Measurements from ENCODE around the gene CLMN. TPM values are rescaled to one million over a fixed set of nuclear protein-coding genes. Genes with fewer than 3 reads are reported as not detected.

The CLMN gene
- total and polyA plus RNA-seq, 2 of the 8 experiments (the other 6 are each of a cell fraction or from before 2014, with no cell fraction given), result 1.6 to 8.2 TPM

- H3K36me3 ChIP-seq (ENCODE audit: control insufficient read depth in 2 of 4, insufficient read depth in 4 of 4, low read length in 3 of 4), result peaks cover 0 to 4% (median 0%) of the 10 kb centered on the region in 4 experiments; a peak in 1 of 8 replicates
- H3K23ac ChIP-seq (ENCODE audit: insufficient read length), result no peak overlapping the region
- H3K14ac ChIP-seq (ENCODE audit: insufficient read length), result no peak overlapping the region
- no peak overlapping the region for H3K4ac ChIP-seq (replicated peaks; ENCODE audit: insufficient read length, low read depth, low read length)
- TF ChIP-seq ASH2L (IDR thresholded peaks at IDR 0.05; ENCODE audit: low read length), result no peak
- TF ChIP-seq TCF12 (IDR thresholded peaks at IDR 0.05; ENCODE audit: low read depth, low read length), result no peak
- no peak overlapping the region for H4K91ac ChIP-seq (replicated peaks; ENCODE audit: insufficient read length, low read length)
- H3K4me1 ChIP-seq (replicated peaks in 1 of 4; ENCODE audit: control insufficient read depth in 3 of 4, insufficient read depth in 4 of 4, low read length in 3 of 4), result peaks cover 2 to 12% (median 5%) of the 10 kb centered on the region in 4 experiments; a peak in 4 of 7 replicates
- H3K56ac ChIP-seq (replicated peaks; ENCODE audit: insufficient read length, low read depth, low read length), result no peak overlapping the region
- H3K4me2 ChIP-seq (ENCODE audit: insufficient read depth in 1 of 2, low read depth in 2 of 2, low read length in 2 of 2), result no peak overlapping the region
- H2AFZ ChIP-seq (ENCODE audit: low read length), result no peak overlapping the region
- FAIRE-seq (no peak), DNase-seq (ENCODE audit: low read depth in 1 of 2, low spot score in 2 of 2) (no peak)
- H3K23me2 ChIP-seq (ENCODE audit: low read depth, low read length), result no peaks in the 10 kb centered on the region; the same call in 1 of the 2 replicates
- no peak overlapping the region for H2BK20ac ChIP-seq (ENCODE audit: low read length)
- H2BK12ac ChIP-seq (ENCODE audit: low read depth, low read length), result no peak overlapping the region
- no peak overlapping the region for H3K18ac ChIP-seq (ENCODE audit: extremely low read depth, low read length)
- no peak overlapping the region for H2BK15ac ChIP-seq (ENCODE audit: low read length)
- no peak overlapping the region for H3K27ac ChIP-seq (ENCODE audit: low read depth, low read length)
- 89% methylated on average over 1 of the region's 1 CpG; no CpG with 5 or more reads in 1 of the 2 experiments for WGBS, 2 experiments (ENCODE audit: extremely low coverage in 1 of 2, insufficient coverage in 1 of 2, insufficient read length in 1 of 2, insufficient replicate concordance in 2 of 2, low coverage in 1 of 2, low lambda C conversion rate in 2 of 2, missing lambda C conversion rate in 1 of 2)
- no peak overlapping the region for H4K5ac ChIP-seq (ENCODE audit: insufficient read length, low read depth, low read length)
- H3K9me3 ChIP-seq (ENCODE audit: insufficient read depth in 2 of 2, low read depth in 1 of 2, low read length in 1 of 2), result no peaks in the 10 kb centered on the region
- H2BK120ac ChIP-seq (replicated peaks; ENCODE audit: low read depth, low read length), result no peak overlapping the region
- no peak overlapping the region for H2AK5ac ChIP-seq (ENCODE audit: low read depth, low read length)
- H3K27me3 ChIP-seq (replicated peaks in 1 of 4; ENCODE audit: control insufficient read depth in 3 of 4, extremely low read depth in 1 of 4, insufficient read depth in 3 of 4, low read length in 3 of 4), result no peaks in the 10 kb centered on the region
- H4K8ac ChIP-seq (ENCODE audit: extremely low read depth, insufficient read depth, low read length), result no peak overlapping the region
- H4K20me1 ChIP-seq (replicated peaks in 1 of 2; ENCODE audit: control insufficient read depth in 1 of 2, insufficient read depth in 2 of 2, low read length in 2 of 2), result peaks cover 2 to 4% of the 10 kb centered on the region in 2 experiments
- 0 out of 2 replicates have a peak, but pooled peaks cover 2% of the 10 kb centered on the region for H3K79me1 ChIP-seq (ENCODE audit: low read depth, low read length)
- H2BK5ac ChIP-seq (ENCODE audit: low read depth, low read length), result no peak overlapping the region
- ChIA-PET CTCF (ENCODE audit: partially characterized antibody) (interaction anchor here (0.6 kb wide), 1 partner anchor 124 kb away, joined by 3 read pairs; no protein-coding TSS in a partner anchor), POLR2A (ENCODE audit: partially characterized antibody) (interaction anchor here (0.7 to 1.1 kb wide), 3 partner anchors 10 to 535 kb away, joined by 3 read pairs; no protein-coding TSS in a partner anchor)
- H3K79me2 ChIP-seq (ENCODE audit: control insufficient read depth in 1 of 2, insufficient read depth in 2 of 2, low read length in 2 of 2), result peaks cover 6 to 74% of the 10 kb centered on the region in 2 experiments; a peak in 3 of 4 replicates
- H3K4me3 ChIP-seq (ENCODE audit: extremely low read depth in 1 of 4, insufficient read depth in 2 of 4, low read depth in 3 of 4, low read length in 4 of 4), result no peak overlapping the region
- H3K9ac ChIP-seq (replicated peaks in 1 of 4; ENCODE audit: extremely low read depth in 1 of 4, low read depth in 3 of 4, low read length in 3 of 4), result no peak overlapping the region
Observed at GRCh38 chr14:95136631-95137030, 183.1 kb downstream of the CLMN start.

All from H1 (cell line).